K562 (cell line): Measurements from ENCODE around the gene STK11. TPM values are rescaled to one million over a fixed set of nuclear protein-coding genes. Genes with fewer than 3 reads are reported as not detected.

Source experiments
- BMI1 ChIP-seq: fragments of 150-350 bp; IDR thresholded peaks from 2 replicates; pipeline ENCODE4 v1.6.1; 2014; ENCODE audit warnings: low read length
- CAMTA2 ChIP-seq: fragments of 250-450 bp; sonication (Bioruptor Pico); conservative IDR thresholded peaks from 2 replicates; pipeline ENCODE4 v1.5.1; 2022
- HNRNPUL1 ChIP-seq: fragments of 200-400 bp; formaldehyde crosslinking; IDR thresholded peaks from 2 replicates; pipeline ENCODE4 v1.6.1; 2017; ENCODE audit warnings: low read length
- PCBP2 ChIP-seq: fragments of 200-400 bp; formaldehyde crosslinking; IDR thresholded peaks from 2 replicates; pipeline ENCODE4 v1.6.1; 2018; ENCODE audit warnings: low read length, low read depth, mild to moderate bottlenecking, moderate library complexity; ENCODE audit not compliant: poor library complexity, severe bottlenecking
- PML ChIP-seq: IDR thresholded peaks from 2 replicates; pipeline ENCODE4 v1.6.1; 2012; ENCODE audit warnings: low read length, inconsistent platforms
- PYGO2 ChIP-seq: fragments of 450-650 bp; IDR thresholded peaks from 2 replicates; pipeline ENCODE4 v1.6.1; 2016; ENCODE audit warnings: mild to moderate bottlenecking, missing genetic modification characterization, moderate library complexity, missing compliant biosample characterization
- RCOR1 ChIP-seq, 2 experiments: IDR thresholded peaks; 2 replicates each; pipeline ENCODE4 v1.6.1; 2012; ENCODE audit warnings: low read depth in 2 of 2, low read length in 2 of 2, borderline replicate concordance in 1 of 2, improper control_type of control experiment in 1 of 2
- WHSC1 ChIP-seq: IDR thresholded peaks from one replicate; pipeline ENCODE4 v1.6.1; 2012; ENCODE audit warnings: low read length, control low read depth, inconsistent platforms
- ZNF311 ChIP-seq: fragments of 250-450 bp; sonication (Bioruptor Pico); IDR thresholded peaks from 2 replicates; pipeline ENCODE4 v1.4.0; 2020; ENCODE audit warnings: mild to moderate bottlenecking, moderate library complexity
- ZNF589 ChIP-seq: fragments of 200-800 bp; sonication (Bioruptor generic); IDR thresholded peaks from 2 replicates; pipeline ENCODE4 v1.6.1; 2016; ENCODE audit warnings: low read depth, missing genetic modification characterization, missing compliant biosample characterization
- polyA plus RNA-seq, 8 experiments: library from polyadenylated mRNA; depleted of rRNA in 4 of 8; stranded (reverse) in 5 of 8; unstranded in 3 of 8; fragments of >200 nt; fragmentation: Nextera tagmentation in 2 of 8; fragmentation: Illumina TruSeq in 1 of 8; extraction: Ambion mirVana in 2 of 8; extraction: Trizol in 1 of 8; gene quantifications; 2 replicates each; pipeline versions ENCODE4 v1.2.1 to v1.2.3, GENCODE V29; 2011 to 2014; ENCODE audit warnings: inconsistent platforms in 1 of 8, missing spikeins in 1 of 8
- total RNA-seq, 7 experiments: library from RNA; depleted of rRNA in 6 of 7; stranded (reverse); fragments of >200 nt in 6 of 7; fragmentation: Illumina TruSeq in 2 of 7; extraction: Trizol in 2 of 7; gene quantifications; 2 replicates each; pipeline versions ENCODE4 v1.2.1 to v1.2.3, GENCODE V29; 2011 to 2021; ENCODE audit warnings: low replicate concordance in 1 of 7
- TF ChIP-seq, protein P1 (sequence below): fragments of 150-350 bp; conservative IDR thresholded peaks from 2 replicates; pipeline ENCODE4 v1.6.1; 2014; ENCODE audit warnings: low read length
- TF ChIP-seq, protein P2 (sequence below): fragments of 450-650 bp; formaldehyde crosslinking; IDR thresholded peaks from 2 replicates; pipeline ENCODE4 v1.4.0; 2022; ENCODE audit warnings: missing genetic modification characterization

The STK11 gene
- total and polyA plus RNA-seq, 9 of the 15 experiments (the other 6 are each of a cell fraction or from before 2014, with no cell fraction given) = 0.15 to 96.5 (median 31.7) TPM

DNA sequence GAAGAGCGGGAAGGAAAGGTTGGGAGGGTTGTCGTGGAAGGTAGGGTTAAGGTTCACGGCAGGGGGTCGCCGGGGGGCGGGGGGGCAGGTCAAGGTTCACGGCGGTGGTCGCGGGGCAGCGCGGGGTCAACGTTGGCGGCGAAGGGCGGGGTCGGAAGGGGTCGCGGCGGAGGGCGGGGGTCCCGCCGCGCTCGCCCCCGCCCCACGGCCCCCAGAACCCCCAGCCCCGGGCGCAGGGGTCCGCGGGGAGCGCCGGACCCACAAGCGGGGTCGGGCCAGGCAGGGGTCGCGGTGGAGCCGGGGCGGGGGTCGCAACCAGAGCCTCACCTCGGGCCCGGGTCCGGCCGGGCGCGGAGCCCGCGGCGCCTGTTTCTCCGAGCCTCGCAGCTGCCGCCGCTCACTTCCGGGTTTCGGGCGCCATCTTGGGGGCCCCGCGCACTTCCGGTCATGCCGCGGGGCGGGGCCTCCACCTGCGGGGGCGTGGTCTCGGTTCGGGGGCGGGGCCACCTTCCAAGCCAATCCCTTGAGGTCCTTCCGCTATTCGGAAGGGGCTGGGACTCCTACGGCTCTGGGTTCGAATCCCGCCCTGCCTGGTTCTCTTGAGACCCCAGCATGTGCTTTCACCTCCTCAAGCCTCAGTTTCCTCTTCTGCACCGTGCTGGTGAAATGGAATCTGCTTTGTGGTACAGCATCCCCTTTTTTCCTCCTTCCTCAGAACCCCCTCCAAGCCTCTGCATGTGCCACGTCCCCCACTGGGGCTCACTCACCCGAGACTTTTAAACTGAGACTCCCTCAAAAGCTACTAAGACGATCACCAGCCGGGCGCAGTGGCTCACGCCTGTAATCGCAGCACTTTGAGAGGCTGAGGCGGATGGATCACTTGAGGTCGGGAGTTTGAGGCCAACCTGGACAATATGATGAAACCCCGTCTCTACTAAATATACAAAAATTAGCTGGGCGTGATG, 31.5 kb upstream of the STK11 start, which contains the start of gene SBNO2 (continued):
- TF ChIP-seq ZNF311 (CRISPR knock-in tag) = no peak
- TF ChIP-seq, protein P1, sequence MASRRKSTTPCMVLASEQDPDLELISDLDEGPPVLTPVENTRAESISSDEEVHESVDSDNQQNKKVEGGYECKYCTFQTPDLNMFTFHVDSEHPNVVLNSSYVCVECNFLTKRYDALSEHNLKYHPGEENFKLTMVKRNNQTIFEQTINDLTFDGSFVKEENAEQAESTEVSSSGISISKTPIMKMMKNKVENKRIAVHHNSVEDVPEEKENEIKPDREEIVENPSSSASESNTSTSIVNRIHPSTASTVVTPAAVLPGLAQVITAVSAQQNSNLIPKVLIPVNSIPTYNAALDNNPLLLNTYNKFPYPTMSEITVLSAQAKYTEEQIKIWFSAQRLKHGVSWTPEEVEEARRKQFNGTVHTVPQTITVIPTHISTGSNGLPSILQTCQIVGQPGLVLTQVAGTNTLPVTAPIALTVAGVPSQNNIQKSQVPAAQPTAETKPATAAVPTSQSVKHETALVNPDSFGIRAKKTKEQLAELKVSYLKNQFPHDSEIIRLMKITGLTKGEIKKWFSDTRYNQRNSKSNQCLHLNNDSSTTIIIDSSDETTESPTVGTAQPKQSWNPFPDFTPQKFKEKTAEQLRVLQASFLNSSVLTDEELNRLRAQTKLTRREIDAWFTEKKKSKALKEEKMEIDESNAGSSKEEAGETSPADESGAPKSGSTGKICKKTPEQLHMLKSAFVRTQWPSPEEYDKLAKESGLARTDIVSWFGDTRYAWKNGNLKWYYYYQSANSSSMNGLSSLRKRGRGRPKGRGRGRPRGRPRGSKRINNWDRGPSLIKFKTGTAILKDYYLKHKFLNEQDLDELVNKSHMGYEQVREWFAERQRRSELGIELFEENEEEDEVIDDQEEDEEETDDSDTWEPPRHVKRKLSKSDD = no peak
- TF ChIP-seq HNRNPUL1 = no peak
- no peak for TF ChIP-seq CAMTA2
- TF ChIP-seq PML = no peak
- no peak for TF ChIP-seq PYGO2
- peak in 1 of 2 experiments; percentile 74; a peak in 2 of 4 replicates for TF ChIP-seq RCOR1 (IDR thresholded peaks at IDR 0.05; ENCODE audit: borderline replicate concordance in 1 of 2, low read depth in 2 of 2, low read length in 2 of 2)
- no peak for TF ChIP-seq PCBP2
- TF ChIP-seq BMI1 = no peak
- no peak for TF ChIP-seq ZNF589
- TF ChIP-seq, protein P2, sequence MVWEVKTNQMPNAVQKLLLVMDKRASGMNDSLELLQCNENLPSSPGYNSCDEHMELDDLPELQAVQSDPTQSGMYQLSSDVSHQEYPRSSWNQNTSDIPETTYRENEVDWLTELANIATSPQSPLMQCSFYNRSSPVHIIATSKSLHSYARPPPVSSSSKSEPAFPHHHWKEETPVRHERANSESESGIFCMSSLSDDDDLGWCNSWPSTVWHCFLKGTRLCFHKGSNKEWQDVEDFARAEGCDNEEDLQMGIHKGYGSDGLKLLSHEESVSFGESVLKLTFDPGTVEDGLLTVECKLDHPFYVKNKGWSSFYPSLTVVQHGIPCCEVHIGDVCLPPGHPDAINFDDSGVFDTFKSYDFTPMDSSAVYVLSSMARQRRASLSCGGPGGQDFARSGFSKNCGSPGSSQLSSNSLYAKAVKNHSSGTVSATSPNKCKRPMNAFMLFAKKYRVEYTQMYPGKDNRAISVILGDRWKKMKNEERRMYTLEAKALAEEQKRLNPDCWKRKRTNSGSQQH (CRISPR knock-in tag) = no peak
- no peak for TF ChIP-seq WHSC1
- TF ChIP-seq, all 486 proteins: peak for 103
